Adrenal gland (tissue), 5 donors: ENCODE results near the gene RNF217.

Experiments used
- POLR2A ChIP-seq, 2 donors: fragments of 450-650 bp; IDR thresholded peaks; one replicate each; pipeline ENCODE4 v1.6.1; 2017; ENCODE audit warnings: antibody characterized with exemption in 2 of 2, mild to moderate bottlenecking in 2 of 2, moderate library complexity in 1 of 2
- TF ChIP-seq, protein P1 (sequence below), 6 experiments: fragments of 450-650 bp in 4 of 6; fragments of 200-600 bp in 2 of 6; sonication (generic) in 1 of 6; IDR thresholded peaks; 1 replicate in 5 of 6; 2 replicates in 1 of 6; pipeline versions ENCODE4 v1.5.1 to v1.8.0; 2016 to 2021; ENCODE audit warnings: antibody characterized with exemption in 6 of 6, mild to moderate bottlenecking in 2 of 6, moderate library complexity in 1 of 6
- donor health status: DM: no; HTN: no; CAD: no.

DNA sequence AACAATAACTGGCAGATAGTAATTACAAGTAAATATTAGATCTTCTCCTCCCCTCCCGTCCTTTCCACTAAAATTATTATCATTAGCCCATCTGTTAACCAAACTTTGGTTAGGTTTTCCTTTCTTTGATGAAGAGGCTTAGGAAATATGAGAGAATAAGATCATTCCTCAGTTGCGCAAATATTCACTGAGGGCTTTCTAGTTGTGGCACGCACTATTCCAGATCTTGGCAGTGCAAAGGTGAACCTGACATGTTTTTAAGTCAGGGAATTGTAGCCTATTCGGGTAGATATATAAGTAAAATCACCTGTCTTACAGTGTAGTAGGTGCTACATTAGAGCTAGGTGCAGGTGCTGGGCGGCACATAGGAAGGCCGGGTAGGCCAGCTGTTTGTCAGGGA is 31.1 kb downstream of the RNF217 start:
- TF ChIP-seq, protein P1, sequence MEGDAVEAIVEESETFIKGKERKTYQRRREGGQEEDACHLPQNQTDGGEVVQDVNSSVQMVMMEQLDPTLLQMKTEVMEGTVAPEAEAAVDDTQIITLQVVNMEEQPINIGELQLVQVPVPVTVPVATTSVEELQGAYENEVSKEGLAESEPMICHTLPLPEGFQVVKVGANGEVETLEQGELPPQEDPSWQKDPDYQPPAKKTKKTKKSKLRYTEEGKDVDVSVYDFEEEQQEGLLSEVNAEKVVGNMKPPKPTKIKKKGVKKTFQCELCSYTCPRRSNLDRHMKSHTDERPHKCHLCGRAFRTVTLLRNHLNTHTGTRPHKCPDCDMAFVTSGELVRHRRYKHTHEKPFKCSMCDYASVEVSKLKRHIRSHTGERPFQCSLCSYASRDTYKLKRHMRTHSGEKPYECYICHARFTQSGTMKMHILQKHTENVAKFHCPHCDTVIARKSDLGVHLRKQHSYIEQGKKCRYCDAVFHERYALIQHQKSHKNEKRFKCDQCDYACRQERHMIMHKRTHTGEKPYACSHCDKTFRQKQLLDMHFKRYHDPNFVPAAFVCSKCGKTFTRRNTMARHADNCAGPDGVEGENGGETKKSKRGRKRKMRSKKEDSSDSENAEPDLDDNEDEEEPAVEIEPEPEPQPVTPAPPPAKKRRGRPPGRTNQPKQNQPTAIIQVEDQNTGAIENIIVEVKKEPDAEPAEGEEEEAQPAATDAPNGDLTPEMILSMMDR (IDR thresholded peaks at IDR 0.05), result no peak
- TF ChIP-seq POLR2A (IDR thresholded peaks at IDR 0.05), result no peak
